Stimulated activated naive CD8-positive, alpha-beta T cell treated with anti-CD3 and anti-CD28 coated beads, Interleukin-15, amount 100 ng/mL, for 72 hours (primary cell): Measurements from ENCODE around the gene UBL7.

Experiments
- ATAC-seq: fragments of 150-1000 bp; cut with Tn5 transposase; 2 replicates; pipeline ENCODE4 v1.10.0; 2021; ENCODE audit warnings: mild to moderate bottlenecking, moderate library complexity
- DNase-seq, 2 donors: peaks; one replicate each; pipeline ENCODE4 v3.0.0; 2021 to 2022
- H3K27ac Mint-ChIP-seq, 2 donors: one replicate each; pipeline ENCODE4 v1.8.0; 2022; ENCODE audit warnings: mild to moderate bottlenecking in 2 of 2, mixed read lengths in 2 of 2, moderate library complexity in 2 of 2
- H3K27me3 Mint-ChIP-seq: one replicate; pipeline ENCODE4 v1.8.0; 2022; ENCODE audit warnings: mixed read lengths
- H3K4me1 Mint-ChIP-seq: one replicate; pipeline ENCODE4 v1.8.0; 2022; ENCODE audit warnings: mild to moderate bottlenecking, mixed read lengths
- H3K4me3 Mint-ChIP-seq, 2 donors: one replicate each; pipeline ENCODE4 v1.8.0; 2022; ENCODE audit warnings: mild to moderate bottlenecking in 2 of 2, mixed read lengths in 2 of 2, moderate library complexity in 1 of 2
- H3K9me3 Mint-ChIP-seq, 2 donors: one replicate each; pipeline ENCODE4 v1.8.0; 2022; ENCODE audit warnings: mixed read lengths in 2 of 2

Gene UBL7

DNA sequence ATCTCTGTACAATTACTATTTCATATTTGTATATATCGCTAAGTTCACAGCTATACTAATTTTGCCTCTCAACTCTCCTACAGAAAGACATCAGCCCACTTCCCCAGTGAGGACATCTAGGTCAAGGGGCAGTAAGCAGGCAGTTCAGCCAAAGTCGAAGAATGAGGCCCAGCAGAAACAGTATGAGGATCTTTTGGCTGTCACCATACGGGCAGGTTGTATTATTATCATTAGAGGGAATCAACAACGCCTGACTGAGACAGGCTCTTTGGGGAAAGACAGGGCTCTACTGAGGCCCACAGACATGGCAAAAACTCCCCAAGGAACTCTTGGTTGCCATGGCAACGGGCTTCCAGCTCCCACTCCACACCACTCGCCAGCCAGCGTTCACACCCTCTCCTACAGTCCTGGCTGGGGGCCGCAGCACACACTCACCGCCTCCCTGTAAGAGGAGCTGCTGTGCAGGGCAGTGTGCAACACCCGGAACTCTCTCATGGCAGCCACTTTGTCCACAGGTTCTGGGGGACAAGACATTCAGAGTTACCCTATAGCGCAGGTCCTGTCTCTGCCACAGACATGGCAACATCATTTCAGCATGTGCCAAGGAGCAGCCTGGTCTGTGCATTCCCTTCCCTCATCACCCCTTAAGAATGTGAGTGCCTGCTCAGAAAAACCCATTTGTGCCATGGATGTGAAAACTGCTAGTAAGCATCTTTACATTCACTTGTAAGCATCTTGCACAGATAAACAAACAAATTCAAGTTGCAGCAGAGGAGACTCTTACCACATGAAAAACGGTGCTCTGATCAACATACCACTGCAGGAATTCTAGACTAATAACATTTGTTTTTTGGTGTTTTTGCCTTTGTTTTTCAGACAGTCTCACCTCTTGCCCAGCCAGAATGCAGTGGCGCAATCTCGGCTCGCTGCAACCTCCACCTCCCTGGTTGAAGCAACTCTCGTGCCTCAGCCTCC, 8.8 kb downstream of the UBL7 start:
- ATAC-seq (no peak), DNase-seq (no peak)
- Mint-ChIP-seq H3K9me3 (no peaks in the 10 kb centered on the region), H3K4me3 (no peak overlapping the region), H3K27ac (no peak overlapping the region), H3K27me3 (no peaks in the 10 kb centered on the region), H3K4me1 (peaks cover 31% of the 10 kb centered on the region)

- Mint-ChIP-seq H3K9me3 (no peaks in the 10 kb centered on the region), H3K27ac (no peak overlapping the region), H3K27me3 (no peaks in the 10 kb centered on the region)
These were observed 9.6 kb downstream of the UBL7 start for GRCh38 chr15:74451322-74451721.

DNA sequence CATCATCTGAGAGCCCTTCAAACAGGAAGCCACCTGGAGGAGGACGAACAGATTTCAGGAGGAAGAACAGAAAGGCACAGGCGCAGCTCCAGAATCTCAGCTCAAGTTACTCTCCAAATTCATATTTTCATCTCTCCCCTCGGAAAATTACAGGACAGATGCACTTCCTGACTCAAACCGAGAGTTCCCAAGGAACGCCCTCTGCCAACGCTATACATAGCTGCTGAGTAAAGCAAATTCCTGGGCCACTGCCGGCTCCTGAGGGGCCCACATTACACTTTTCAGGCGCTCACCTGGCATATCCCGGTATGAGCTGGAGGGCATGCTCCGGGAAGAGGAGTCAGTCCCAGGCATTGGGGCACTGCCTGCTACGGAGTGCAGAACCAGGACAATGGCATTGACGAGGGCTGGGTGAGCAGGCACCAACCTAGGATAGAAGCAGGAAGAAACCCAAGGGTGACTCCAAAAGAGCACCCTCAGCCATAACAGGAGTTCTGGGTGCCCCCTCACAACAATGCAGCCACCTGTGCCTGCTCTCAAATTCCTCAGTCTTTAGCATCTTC, 11.2 kb downstream of the UBL7 start:
- Mint-ChIP-seq H3K4me1 (peaks cover 20% of the 10 kb centered on the region), H3K9me3 (no peaks in the 10 kb centered on the region), H3K4me3 (no peak overlapping the region), H3K27ac (peak overlapping the region in 1 of 2 donors; percentile 16), H3K27me3 (no peaks in the 10 kb centered on the region)
- DNase-seq (no peak), ATAC-seq (no peak)

More at GRCh38 chr15:74451322-74451721, 9.6 kb downstream of the UBL7 start:
- ATAC-seq (no peak), DNase-seq (no peak)
- Mint-ChIP-seq H3K4me3 (no peak overlapping the region), H3K4me1 (peaks cover 31% of the 10 kb centered on the region)

- no peak for ATAC-seq
- Mint-ChIP-seq H3K27me3 (no peaks in the 10 kb centered on the region), H3K4me3 (no peak overlapping the region), H3K27ac (peak overlapping the region; percentile 71 to 72), H3K4me1 (peaks cover 13% of the 10 kb centered on the region), H3K9me3 (no peaks in the 10 kb centered on the region)
- DNase-seq, result no peak
These were observed 11.9 kb downstream of the UBL7 start for GRCh38 chr15:74449095-74449494.

GRCh38 chr15:74445816-74446763, 14.9 kb downstream of the UBL7 start:
- H3K27me3 Mint-ChIP-seq, result no peaks in the 10 kb centered on the region
- H3K27ac Mint-ChIP-seq, result no peak overlapping the region
- no peak overlapping the region for H3K4me3 Mint-ChIP-seq
- H3K9me3 Mint-ChIP-seq, result no peaks in the 10 kb centered on the region
- no peak for ATAC-seq
- DNase-seq, result no peak
- peaks cover 13% of the 10 kb centered on the region for H3K4me1 Mint-ChIP-seq

DNA sequence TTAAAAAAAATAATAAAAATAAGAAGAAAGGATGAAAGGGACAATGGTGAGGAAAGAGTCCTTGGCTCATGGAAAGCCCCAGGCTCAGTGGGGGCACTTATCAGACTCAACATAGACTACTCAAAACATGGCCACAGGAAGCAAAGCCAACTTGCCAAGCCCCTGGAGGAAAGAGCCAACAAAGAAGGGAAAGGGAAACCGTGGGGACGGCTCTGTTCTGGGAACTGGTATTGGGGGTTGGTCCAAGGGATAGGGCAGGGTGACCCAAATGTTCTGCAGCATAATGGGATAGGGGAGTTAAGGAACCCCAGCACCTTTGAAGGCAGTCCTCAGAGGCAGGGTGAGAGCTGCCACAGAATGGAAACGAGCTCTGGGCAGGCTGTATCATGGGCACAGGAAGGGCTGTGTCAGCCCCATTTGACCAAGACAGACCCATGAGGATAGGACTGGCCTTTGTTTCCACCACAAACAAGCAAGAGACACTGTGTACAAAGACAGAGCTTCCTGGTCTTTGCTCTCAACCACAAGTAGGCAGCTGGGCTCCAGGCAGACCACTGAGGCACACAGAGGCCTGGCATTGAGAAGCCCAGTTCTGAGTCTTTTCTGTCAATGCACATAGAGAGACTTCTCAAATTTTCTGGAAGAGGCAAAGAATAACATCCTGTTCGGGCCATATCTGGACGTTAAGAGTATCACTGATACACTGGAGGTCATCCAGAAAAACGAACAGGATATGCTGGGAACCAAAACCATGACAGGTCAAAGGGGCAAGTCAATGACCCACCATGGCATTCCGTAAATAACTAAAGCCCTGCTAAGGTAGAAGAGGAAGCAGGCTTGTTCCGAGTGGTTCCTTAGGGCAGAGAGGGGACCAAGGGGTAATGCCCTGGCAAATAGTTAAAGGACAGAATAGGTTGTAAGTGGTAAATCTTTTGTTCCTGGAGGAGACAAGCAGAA, 16.6 kb downstream of the UBL7 start:
- Mint-ChIP-seq H3K9me3 (no peaks in the 10 kb centered on the region), H3K27me3 (no peaks in the 10 kb centered on the region), H3K27ac (peak overlapping the region in 1 of 2 donors; percentile 49), H3K4me1 (peaks cover 13% of the 10 kb centered on the region), H3K4me3 (no peak overlapping the region)
- no peak for ATAC-seq
- DNase-seq, result no peak

GRCh38 chr15:74443100-74443909, 17.7 kb downstream of the UBL7 start:
- ATAC-seq (no peak), DNase-seq (no peak)
- peaks cover 21% of the 10 kb centered on the region for H3K4me1 Mint-ChIP-seq
- H3K4me3 Mint-ChIP-seq, result no peak overlapping the region
- no peaks in the 10 kb centered on the region for H3K27me3 Mint-ChIP-seq
- H3K27ac Mint-ChIP-seq, result peak overlapping the region in 1 of 2 donors; percentile 3
- no peaks in the 10 kb centered on the region for H3K9me3 Mint-ChIP-seq

GRCh38 chr15:74442604-74443003, 18.4 kb downstream of the UBL7 start:
- peak overlapping the region in 1 of 2 donors; percentile 54 for H3K27ac Mint-ChIP-seq
- H3K9me3 Mint-ChIP-seq, result no peaks in the 10 kb centered on the region
- DNase-seq, result no peak
- no peaks in the 10 kb centered on the region for H3K27me3 Mint-ChIP-seq
- ATAC-seq, result no peak
- no peak overlapping the region for H3K4me3 Mint-ChIP-seq
- H3K4me1 Mint-ChIP-seq, result peaks cover 27% of the 10 kb centered on the region

GRCh38 chr15:74442063-74442462, 18.9 kb downstream of the UBL7 start:
- Mint-ChIP-seq H3K27me3 (no peaks in the 10 kb centered on the region), H3K27ac (peak overlapping the region in 1 of 2 donors; percentile 37), H3K4me3 (no peak overlapping the region), H3K4me1 (peaks cover 30% of the 10 kb centered on the region), H3K9me3 (no peaks in the 10 kb centered on the region)
- no peak for DNase-seq
- ATAC-seq, result no peak

- H3K27me3 Mint-ChIP-seq, result no peaks in the 10 kb centered on the region
- peaks cover 36% of the 10 kb centered on the region for H3K4me1 Mint-ChIP-seq
- ATAC-seq (no peak), DNase-seq (no peak)
- H3K27ac Mint-ChIP-seq, result no peak overlapping the region
- no peaks in the 10 kb centered on the region for H3K9me3 Mint-ChIP-seq
- no peak overlapping the region for H3K4me3 Mint-ChIP-seq
These were observed 19.6 kb downstream of the UBL7 start for GRCh38 chr15:74441248-74441941.

DNA sequence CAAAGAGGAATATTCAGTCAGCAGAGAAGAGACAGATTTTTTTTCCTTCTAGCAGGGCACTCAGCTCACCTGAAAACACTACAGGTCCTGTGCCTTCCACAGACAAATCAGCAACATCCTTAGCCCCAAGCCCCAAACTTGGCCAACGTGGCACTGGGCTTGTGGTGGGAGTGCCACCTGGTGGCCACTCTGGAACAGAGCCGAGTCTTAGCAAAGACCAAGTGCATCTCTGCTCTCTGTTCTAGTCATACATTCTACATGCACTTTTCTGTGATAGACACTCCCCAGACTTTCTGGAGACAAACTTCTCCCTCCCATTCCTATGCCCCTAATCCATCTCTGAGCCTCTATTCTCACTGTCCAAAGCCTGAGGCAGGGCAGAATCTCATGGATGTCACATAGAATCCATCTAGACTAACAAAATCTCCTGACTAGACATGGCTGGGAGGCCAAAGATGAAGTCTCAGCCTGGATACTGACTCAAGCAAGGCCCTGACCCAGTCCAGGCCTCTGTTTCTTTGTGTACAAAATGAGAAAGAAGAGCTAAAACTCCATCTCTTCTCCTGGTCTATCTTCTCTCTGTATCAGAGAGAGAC, 22.1 kb downstream of the UBL7 start:
- DNase-seq, result peak; percentile 76 to 82
- ATAC-seq, result peak; percentile 78
- H3K4me3 Mint-ChIP-seq, result no peak overlapping the region
- no peaks in the 10 kb centered on the region for H3K27me3 Mint-ChIP-seq
- H3K27ac Mint-ChIP-seq, result no peak overlapping the region
- no peaks in the 10 kb centered on the region for H3K9me3 Mint-ChIP-seq
- peaks cover 62% of the 10 kb centered on the region for H3K4me1 Mint-ChIP-seq

GRCh38 chr15:74438206-74438605, 22.8 kb downstream of the UBL7 start:
- H3K27me3 Mint-ChIP-seq, result no peaks in the 10 kb centered on the region
- H3K4me3 Mint-ChIP-seq, result no peak overlapping the region
- H3K27ac Mint-ChIP-seq, result no peak overlapping the region
- no peaks in the 10 kb centered on the region for H3K9me3 Mint-ChIP-seq
- H3K4me1 Mint-ChIP-seq, result peaks cover 62% of the 10 kb centered on the region
- no peak for DNase-seq
- no peak for ATAC-seq
